Loucy (cell line): ENCODE results near the gene UQCRC1.

Experiments
- EZH2phosphoT487 ChIP-seq: fragments of 200-600 bp; IDR thresholded peaks from 2 replicates; pipeline ENCODE4 v1.6.1; 2018; ENCODE audit warnings: antibody characterized with exemption, mild to moderate bottlenecking, moderate library complexity, borderline replicate concordance
- TF ChIP-seq, protein P1 (sequence below): fragments of 200-600 bp; sonication (generic); conservative IDR thresholded peaks from 2 replicates; pipeline ENCODE4 v1.5.1; 2014; ENCODE audit warnings: mild to moderate bottlenecking, antibody characterized with exemption, low read length

DNA sequence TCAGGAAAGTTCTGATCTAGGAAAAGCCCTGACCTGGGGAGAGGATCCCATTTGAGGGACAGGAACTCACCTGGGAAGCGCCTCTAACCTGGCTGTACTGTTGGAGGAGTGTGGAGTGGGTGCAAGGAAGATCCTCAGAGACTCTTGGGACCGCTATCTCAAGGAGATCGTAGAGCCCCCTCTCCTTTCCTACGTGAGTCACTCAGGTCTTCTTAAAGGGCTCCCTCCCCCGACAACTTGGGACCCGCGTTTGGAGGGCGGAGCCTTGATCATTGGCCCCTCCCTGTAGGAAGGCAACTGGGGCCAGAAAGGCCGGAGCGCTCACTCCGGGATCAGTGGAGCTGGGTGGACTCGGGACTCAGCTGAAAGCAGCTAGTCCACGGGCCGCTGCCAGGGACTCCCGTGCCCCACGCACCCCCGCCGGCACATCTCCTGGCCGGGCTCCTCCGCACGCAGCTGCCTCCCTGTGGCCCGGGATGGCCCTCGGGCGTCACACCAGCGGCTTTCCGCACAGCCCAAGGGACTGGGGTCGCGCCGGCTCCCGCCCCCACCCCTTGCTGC lies 25.3 kb upstream of the UQCRC1 start:
- TF ChIP-seq, protein P1, sequence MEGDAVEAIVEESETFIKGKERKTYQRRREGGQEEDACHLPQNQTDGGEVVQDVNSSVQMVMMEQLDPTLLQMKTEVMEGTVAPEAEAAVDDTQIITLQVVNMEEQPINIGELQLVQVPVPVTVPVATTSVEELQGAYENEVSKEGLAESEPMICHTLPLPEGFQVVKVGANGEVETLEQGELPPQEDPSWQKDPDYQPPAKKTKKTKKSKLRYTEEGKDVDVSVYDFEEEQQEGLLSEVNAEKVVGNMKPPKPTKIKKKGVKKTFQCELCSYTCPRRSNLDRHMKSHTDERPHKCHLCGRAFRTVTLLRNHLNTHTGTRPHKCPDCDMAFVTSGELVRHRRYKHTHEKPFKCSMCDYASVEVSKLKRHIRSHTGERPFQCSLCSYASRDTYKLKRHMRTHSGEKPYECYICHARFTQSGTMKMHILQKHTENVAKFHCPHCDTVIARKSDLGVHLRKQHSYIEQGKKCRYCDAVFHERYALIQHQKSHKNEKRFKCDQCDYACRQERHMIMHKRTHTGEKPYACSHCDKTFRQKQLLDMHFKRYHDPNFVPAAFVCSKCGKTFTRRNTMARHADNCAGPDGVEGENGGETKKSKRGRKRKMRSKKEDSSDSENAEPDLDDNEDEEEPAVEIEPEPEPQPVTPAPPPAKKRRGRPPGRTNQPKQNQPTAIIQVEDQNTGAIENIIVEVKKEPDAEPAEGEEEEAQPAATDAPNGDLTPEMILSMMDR = no peak
- no peak for TF ChIP-seq EZH2phosphoT487
